Motor neuron (in vitro differentiated cells): ENCODE results near the gene CSRP1. TPM values are rescaled to one million over a fixed set of nuclear protein-coding genes. Genes with fewer than 3 reads are reported as not detected.
"Not testable (repeated sequence)": the region's sequence is repeated elsewhere in the genome, so short reads cannot be mapped to it uniquely, and the experiment has no call there.

Source experiments
- ATAC-seq, 8 experiments: fragments of 200-7000 bp; cut with Tn5 transposase; replicated peaks in 6 of 8; 2 replicates each; pipeline ENCODE4 v1.8.0; 2021; ENCODE audit warnings: mild to moderate bottlenecking in 8 of 8, moderate library complexity in 8 of 8
- H3K27ac ChIP-seq, 2 donors: fragments of 250-450 bp; sonication (Bioruptor Pico); 2 replicates each; pipeline ENCODE4 v1.9.0; 2021; ENCODE audit warnings: antibody characterized with exemption in 2 of 2, mild to moderate bottlenecking in 2 of 2, moderate library complexity in 1 of 2
- H3K4me1 ChIP-seq, 2 donors: fragments of 250-450 bp; sonication (Bioruptor Pico); replicated peaks in 1 of 2; 2 replicates each; pipeline ENCODE4 v1.6.1; 2021; ENCODE audit warnings: antibody characterized with exemption in 2 of 2, mild to moderate bottlenecking in 2 of 2, moderate library complexity in 1 of 2
- H3K4me3 ChIP-seq, 5 donors: fragments of 250-450 bp; sonication (Bioruptor Pico); 2 replicates each; pipeline ENCODE4 v1.9.0; 2021; ENCODE audit warnings: antibody characterized with exemption in 5 of 5, mild to moderate bottlenecking in 5 of 5, moderate library complexity in 4 of 5
- WGBS, 10 experiments: fragments of 450-650 bp; shearing (Covaris generic); methylation state at CpG; one replicate each; pipeline ENCODE4 v1.0.0; 2022; 5-methylcytosine and 5-hydroxymethylcytosine counted together
- in situ Hi-C, 9 experiments: fragments of 400-800 bp; cut with MboI; loops; one replicate each; pipeline ENCODE4 v1.15.0; 2021; ENCODE audit warnings: low sequenced_read_pairs in 9 of 9, low pct_unique_long_range_greater_than_20kb in 2 of 9; ENCODE audit not compliant: unreplicated experiment in 9 of 9
- total RNA-seq, 8 experiments: library from RNA; unstranded; fragments of 300-600 nt; gene quantifications; 2 replicates each; pipeline versions ENCODE4 v1.2.3 to v1.2.4, GENCODE V29; 2022

CSRP1 gene
- total RNA-seq, 8 experiments from 2014 or later = 9.0 to 109 (median 54.9) TPM

- peak in 2 of 8 experiments; percentile 38 for ATAC-seq
- WGBS, 10 experiments = 0 to 96% (median 39%) methylated on average over 1 to 4 of the region's 4 CpGs; no CpG with 5 or more reads in 2 of the 10 experiments
- Histone ChIP-seq H3K4me1 (peaks cover 18% of the 10 kb centered on the region in 2 donors), H3K27ac (no peak overlapping the region), H3K4me3 (no peak overlapping the region)
- in situ Hi-C loops = loop anchor here in 1 of 9 experiments (25.0 kb wide), 1 partner anchor 601 kb away; the partner anchor contains the start of gene ARL8A
Measured at GRCh38 chr1:201536558-201536957, 29.6 kb upstream of the CSRP1 start.

GRCh38 chr1:201535919-201536245 lies 29.0 kb upstream of the CSRP1 start:
- H3K4me3 ChIP-seq = no peak overlapping the region
- H3K27ac ChIP-seq = no peak overlapping the region
- ATAC-seq = no peak
- H3K4me1 ChIP-seq = peaks cover 18 to 21% of the 10 kb centered on the region in 2 donors
- in situ Hi-C loops = loop anchor here in 1 of 9 experiments (25.0 kb wide), 1 partner anchor 601 kb away; the partner anchor contains the start of gene ARL8A
- 17 to 100% (median 85%) methylated on average over 1 to 6 of the region's 6 CpGs; no CpG with 5 or more reads in 1 of the 10 experiments for WGBS, 10 experiments

- ATAC-seq = peak in 6 of 8 experiments; percentile 2 to 43 (median 27)
- no peak overlapping the region for H3K4me3 ChIP-seq
- 0 to 33% (median 8%) methylated on average over 1 to 5 of the region's 6 CpGs for WGBS, 10 experiments
- H3K27ac ChIP-seq = peak overlapping the region in 1 of 2 donors; percentile 8
- H3K4me1 ChIP-seq = peaks cover 13 to 20% of the 10 kb centered on the region in 2 donors
- in situ Hi-C loops = loop anchor here in 1 of 9 experiments (25.0 kb wide), 1 partner anchor 602 kb away; the partner anchor contains the start of gene ARL8A
Measured at GRCh38 chr1:201535046-201535918, 28.4 kb upstream of the CSRP1 start.

GRCh38 chr1:201533836-201534235 lies 26.9 kb upstream of the CSRP1 start:
- Histone ChIP-seq H3K4me3 (no peak overlapping the region), H3K4me1 (peaks cover 13% of the 10 kb centered on the region in 2 donors), H3K27ac (no peak overlapping the region)
- in situ Hi-C loops = loop anchor here in 1 of 9 experiments (25.0 kb wide), 1 partner anchor 603 kb away; the partner anchor contains the start of gene ARL8A
- ATAC-seq = no peak
- WGBS, 10 experiments = 11 to 66% (median 57%) methylated on average over 1 to 4 of the region's 4 CpGs; no CpG with 5 or more reads in 2 of the 10 experiments

GRCh38 chr1:201531551-201532425 lies 24.9 kb upstream of the CSRP1 start:
- no peak overlapping the region for H3K27ac ChIP-seq
- 60 to 80% (median 68%) methylated on average over 1 to 8 of the region's 9 CpGs; no CpG with 5 or more reads in 4 of the 10 experiments for WGBS, 10 experiments
- no peak overlapping the region for H3K4me3 ChIP-seq
- peak in 2 of 8 experiments; percentile 20 to 21 for ATAC-seq
- in situ Hi-C loops = loop anchor here in 1 of 9 experiments (25.0 kb wide), 1 partner anchor 606 kb away; the partner anchor contains the start of gene ARL8A
- peaks cover 8 to 13% of the 10 kb centered on the region in 2 donors for H3K4me1 ChIP-seq

- ATAC-seq = peak; percentile 67 to 98 (median 82)
- Histone ChIP-seq H3K4me1 (peaks cover 8 to 13% of the 10 kb centered on the region in 2 donors), H3K27ac (no peak overlapping the region), H3K4me3 (no peak overlapping the region)
- in situ Hi-C loops = loop anchor here in 1 of 9 experiments (25.0 kb wide), 1 partner anchor 606 kb away; the partner anchor contains the start of gene ARL8A
- WGBS, 10 experiments = 0 to 60% (median 12%) methylated on average over 1 to 17 of the region's 26 CpGs
Measured at GRCh38 chr1:201530741-201531531, 24.0 kb upstream of the CSRP1 start.

- Histone ChIP-seq H3K4me1 (peaks cover 0 to 4% of the 10 kb centered on the region in 2 donors), H3K4me3 (no peak overlapping the region), H3K27ac (no peak overlapping the region)
- peak in 5 of 8 experiments; percentile 68 to 79 (median 71) for ATAC-seq
- in situ Hi-C loops = loop anchor here in 1 of 9 experiments (25.0 kb wide), 1 partner anchor 609 kb away; the partner anchor contains the start of gene ARL8A
- WGBS, 10 experiments = 40 to 100% (median 70%) methylated on average over 1 to 3 of the region's 3 CpGs; no CpG with 5 or more reads in 3 of the 10 experiments
Measured at GRCh38 chr1:201528631-201529252, 21.8 kb upstream of the CSRP1 start.

- Histone ChIP-seq H3K4me3 (no peak overlapping the region), H3K4me1 (peaks cover 0 to 4% of the 10 kb centered on the region in 2 donors), H3K27ac (no peak overlapping the region)
- WGBS, 10 experiments = 17 to 90% (median 75%) methylated on average over 1 to 5 of the region's 5 CpGs
- in situ Hi-C loops = loop anchor here in 1 of 9 experiments (25.0 kb wide), 1 partner anchor 609 kb away; the partner anchor contains the start of gene ARL8A
- ATAC-seq = no peak
Measured at GRCh38 chr1:201527879-201528278, 21.0 kb upstream of the CSRP1 start.

- in situ Hi-C loops = loop anchor here in 1 of 9 experiments (25.0 kb wide), 1 partner anchor 612 kb away; the partner anchor contains the start of gene ARL8A
- Histone ChIP-seq H3K27ac (no peak overlapping the region), H3K4me3 (no peak overlapping the region), H3K4me1 (no peaks in the 10 kb centered on the region)
- ATAC-seq = no peak
- WGBS, 10 experiments = 61 to 100% (median 93%) methylated on average over 1 of the region's 1 CpG
Measured at GRCh38 chr1:201525193-201525778, 18.4 kb upstream of the CSRP1 start.

GRCh38 chr1:201520046-201520575 lies 13.2 kb upstream of the CSRP1 start:
- in situ Hi-C loops = loop anchor here in 2 of 9 experiments (25.0 kb wide), 1 partner anchor 258 kb away; no protein-coding TSS in a partner anchor
- H3K27ac ChIP-seq, ATAC-seq, H3K4me1 ChIP-seq, H3K4me3 ChIP-seq: not testable (repeated sequence)
- WGBS, 10 experiments = 29 to 91% (median 79%) methylated on average over 1 to 14 of the region's 14 CpGs; no CpG with 5 or more reads in 3 of the 10 experiments

GRCh38 chr1:201518071-201518470 lies 11.1 kb upstream of the CSRP1 start:
- no peaks in the 10 kb centered on the region for H3K4me1 ChIP-seq
- no peak overlapping the region for H3K27ac ChIP-seq
- in situ Hi-C loops = loop anchor here in 2 of 9 experiments (10.0 to 25.0 kb wide), 2 partner anchors 73 to 256 kb away; no protein-coding TSS in a partner anchor
- no peak for ATAC-seq
- WGBS, 10 experiments = 67 to 100% (median 92%) methylated on average over 1 to 5 of the region's 5 CpGs; no CpG with 5 or more reads in 1 of the 10 experiments
- H3K4me3 ChIP-seq = no peak overlapping the region
